Heart left ventricle (tissue), 13 donors: ENCODE measurements around the gene ECHS1.

Experiments used
- POLR2A ChIP-seq, 2 donors: fragments of 450-650 bp; IDR thresholded peaks; one replicate each; pipeline ENCODE4 v1.6.1; 2017; ENCODE audit warnings: antibody characterized with exemption in 2 of 2, mild to moderate bottlenecking in 2 of 2, moderate library complexity in 2 of 2
- TF ChIP-seq, protein P1 (sequence below), 12 donors: fragments of 200-600 bp; sonication (generic) in 4 of 12; IDR thresholded peaks; one replicate each; pipeline versions ENCODE4 v1.5.0 to v1.8.0; 2018 to 2022; ENCODE audit warnings: antibody characterized with exemption in 12 of 12, mild to moderate bottlenecking in 5 of 12
- donor health status: ischemic (EF 13 %, LVEDD 7.1; RV severe dilation, severe dysfunction).
- donor health status: DM: no; HTN: yes; CAD: no.
- donor health status: DM: no; HTN: no; CAD: no.
- donor health status: ischemic (EF 25% LVEDD 6.9; RV normal size, moderate dysfunction).
- donor health status: ischemic (EF 25% LVEDD 5.7; RV mildly dilated, moderate dysfunction).
- donor health status: ischemic (EF 35%, LVEDD 5.7; RV mildly dilated, moderate dysfunction).
- donor health status: nonischemic (EF 11% LVEDD 7.7; RV severe dilation, severe dysfunction).
- donor health status: DM: yes; HTN: yes; CAD: no.
- donor health status: PGD.
- donor health status: ischemic (EF 29% LVEDD 5.4; RV normal size, mild dysfunction).
- donor health status: nonischemic (EF 23%, LVEDD 6.1; RV moderate dilation, normal function).

DNA sequence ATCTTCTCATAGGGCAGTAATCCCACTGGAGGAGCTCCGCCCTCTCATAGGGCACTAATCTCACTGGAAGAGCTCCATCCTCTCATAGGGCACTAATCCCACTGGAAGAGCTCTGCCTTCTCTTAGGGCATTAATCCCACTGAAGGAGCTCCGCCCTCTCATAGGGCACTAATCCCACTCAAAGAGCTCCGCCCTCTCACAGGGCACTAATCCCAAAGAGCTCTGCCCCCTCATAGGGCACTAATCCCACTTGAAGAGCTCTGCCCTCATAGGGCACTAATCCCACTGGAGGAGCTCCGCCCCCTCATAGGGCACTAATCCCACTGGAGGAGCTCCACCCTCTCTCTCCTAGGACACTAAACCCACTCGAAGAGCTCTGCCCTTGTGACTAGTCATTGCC, 11.9 kb downstream of the ECHS1 start:
- TF ChIP-seq, protein P1, sequence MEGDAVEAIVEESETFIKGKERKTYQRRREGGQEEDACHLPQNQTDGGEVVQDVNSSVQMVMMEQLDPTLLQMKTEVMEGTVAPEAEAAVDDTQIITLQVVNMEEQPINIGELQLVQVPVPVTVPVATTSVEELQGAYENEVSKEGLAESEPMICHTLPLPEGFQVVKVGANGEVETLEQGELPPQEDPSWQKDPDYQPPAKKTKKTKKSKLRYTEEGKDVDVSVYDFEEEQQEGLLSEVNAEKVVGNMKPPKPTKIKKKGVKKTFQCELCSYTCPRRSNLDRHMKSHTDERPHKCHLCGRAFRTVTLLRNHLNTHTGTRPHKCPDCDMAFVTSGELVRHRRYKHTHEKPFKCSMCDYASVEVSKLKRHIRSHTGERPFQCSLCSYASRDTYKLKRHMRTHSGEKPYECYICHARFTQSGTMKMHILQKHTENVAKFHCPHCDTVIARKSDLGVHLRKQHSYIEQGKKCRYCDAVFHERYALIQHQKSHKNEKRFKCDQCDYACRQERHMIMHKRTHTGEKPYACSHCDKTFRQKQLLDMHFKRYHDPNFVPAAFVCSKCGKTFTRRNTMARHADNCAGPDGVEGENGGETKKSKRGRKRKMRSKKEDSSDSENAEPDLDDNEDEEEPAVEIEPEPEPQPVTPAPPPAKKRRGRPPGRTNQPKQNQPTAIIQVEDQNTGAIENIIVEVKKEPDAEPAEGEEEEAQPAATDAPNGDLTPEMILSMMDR (IDR thresholded peaks at IDR 0.05), result no peak
- no peak for TF ChIP-seq POLR2A (IDR thresholded peaks at IDR 0.05)
